AG04449 (cell line): ENCODE results near the gene BAHCC1.

Experiments
- CTCF ChIA-PET: fragments of 350-600 bp; formaldehyde crosslinking; extraction: SDS; loops from one replicate; lab custom pipeline; 2021; ENCODE audit warnings: antibody characterized with exemption; lab: Yijun Ruan, JAX
- POLR2A ChIA-PET: fragments of 400-600, 350-600 bp; formaldehyde crosslinking; extraction: SDS; loops from one replicate; lab custom pipeline; 2020; ENCODE audit warnings: antibody characterized with exemption, inconsistent platforms; lab: Yijun Ruan, JAX
- DNase-seq: peaks from one replicate; pipeline ENCODE4 v3.0.0-alpha.2; 2010; ENCODE audit warnings: low read depth, low spot score
- H3K4me3 ChIP-seq: 2 replicates; pipeline ENCODE4 v1.5.1; 2011; ENCODE audit warnings: low read depth, mild to moderate bottlenecking, control low read depth, low read length
- CTCF ChIP-seq: IDR thresholded peaks from one replicate; pipeline ENCODE4 v1.5.1; 2011; ENCODE audit warnings: mild to moderate bottlenecking, moderate library complexity, low read length, control low read depth, inconsistent platforms; ENCODE audit not compliant: insufficient read depth; ENCODE audit errors: missing control alignments

The BAHCC1 gene

GRCh38 chr17:81399481-81400153 is 4.4 kb downstream of the BAHCC1 start:
- peak overlapping the region; percentile 62 for H3K4me3 ChIP-seq

GRCh38 chr17:81400154-81400977 is 5.1 kb downstream of the BAHCC1 start:
- POLR2A ChIA-PET = interaction anchor here (2.2 kb wide), 1 partner anchor 8 kb away, joined by 5 read pairs; no protein-coding TSS in a partner anchor
- CTCF ChIA-PET = interaction anchor here (0.8 to 7.6 kb wide), 4 partner anchors 8 to 146 kb away, joined by 3 to 51 read pairs (median 8); no protein-coding TSS in a partner anchor
- TF ChIP-seq CTCF = no peak
- no peak for DNase-seq
- H3K4me3 ChIP-seq = peak overlapping the region; percentile 62

More at GRCh38 chr17:81399481-81400153, 4.4 kb downstream of the BAHCC1 start:
- no peak for TF ChIP-seq CTCF
- no peak for DNase-seq
- CTCF ChIA-PET = interaction anchor here (1.3 to 7.6 kb wide), 3 partner anchors 84 to 145 kb away, joined by 3 to 51 read pairs (median 33); no protein-coding TSS in a partner anchor
- POLR2A ChIA-PET = interaction anchor here (1.3 kb wide), 1 partner anchor 89 kb away, joined by 4 read pairs; no protein-coding TSS in a partner anchor

- peak overlapping the region; percentile 62 for H3K4me3 ChIP-seq
- TF ChIP-seq CTCF = no peak
- ChIA-PET POLR2A (interaction anchor here (0.6 to 2.2 kb wide), 3 partner anchors 9 to 1580 kb away, joined by 3 to 5 read pairs (median 3); no protein-coding TSS in a partner anchor), CTCF (interaction anchor here (0.8 to 7.6 kb wide), 4 partner anchors 9 to 109 kb away, joined by 3 to 51 read pairs (median 10); no protein-coding TSS in a partner anchor)
- DNase-seq = no peak
Observed at GRCh38 chr17:81400996-81401722, 5.9 kb downstream of the BAHCC1 start.

GRCh38 chr17:81401723-81402529 is 6.7 kb downstream of the BAHCC1 start:
- no peak for DNase-seq
- peak overlapping the region; percentile 36 for H3K4me3 ChIP-seq

More at GRCh38 chr17:81401723-81402529, 6.7 kb downstream of the BAHCC1 start:
- POLR2A ChIA-PET = interaction anchor here (0.6 to 2.2 kb wide), 3 partner anchors 10 to 1581 kb away, joined by 3 to 5 read pairs (median 3); no protein-coding TSS in a partner anchor
- CTCF ChIA-PET = interaction anchor here (0.6 to 7.6 kb wide), 8 partner anchors 10 to 110 kb away, joined by 3 to 51 read pairs (median 6); no protein-coding TSS in a partner anchor
- peak; percentile 60 for TF ChIP-seq CTCF
